Nephron progenitor cell (in vitro differentiated cells): ENCODE data around the gene SIN3A.
"Not testable (repeated sequence)": the region's sequence is repeated elsewhere in the genome, so short reads cannot be mapped to it uniquely, and the experiment has no call there.

Experiments used
- DNase-seq: peaks from one replicate; pipeline ENCODE4 v3.0.0; 2021
- H3K27ac Mint-ChIP-seq: 2 replicates; pipeline ENCODE4 v1.8.0; 2021; ENCODE audit warnings: mild to moderate bottlenecking, moderate library complexity, mixed read lengths
- H3K27me3 Mint-ChIP-seq: 2 replicates; pipeline ENCODE4 v1.8.0; 2021; ENCODE audit warnings: mild to moderate bottlenecking, low read depth, mixed read lengths; ENCODE audit not compliant: poor library complexity
- H3K36me3 Mint-ChIP-seq: 2 replicates; pipeline ENCODE4 v1.8.0; 2021; ENCODE audit warnings: low read depth, mixed read lengths
- H3K4me1 Mint-ChIP-seq: 2 replicates; pipeline ENCODE4 v1.8.0; 2021; ENCODE audit warnings: mixed read lengths
- H3K4me3 Mint-ChIP-seq: 2 replicates; pipeline ENCODE4 v1.8.0; 2021; ENCODE audit warnings: mild to moderate bottlenecking, moderate library complexity, mixed read lengths
- H3K9me3 Mint-ChIP-seq: 2 replicates; pipeline ENCODE4 v1.8.0; 2021; ENCODE audit warnings: mild to moderate bottlenecking, moderate library complexity, mixed read lengths
- TF ChIP-seq, protein P1 (sequence below): fragments of 200-600 bp; sonication (generic); IDR thresholded peaks from 2 replicates; pipeline ENCODE4 v1.5.0; 2021; ENCODE audit warnings: antibody characterized with exemption

Gene SIN3A

DNA sequence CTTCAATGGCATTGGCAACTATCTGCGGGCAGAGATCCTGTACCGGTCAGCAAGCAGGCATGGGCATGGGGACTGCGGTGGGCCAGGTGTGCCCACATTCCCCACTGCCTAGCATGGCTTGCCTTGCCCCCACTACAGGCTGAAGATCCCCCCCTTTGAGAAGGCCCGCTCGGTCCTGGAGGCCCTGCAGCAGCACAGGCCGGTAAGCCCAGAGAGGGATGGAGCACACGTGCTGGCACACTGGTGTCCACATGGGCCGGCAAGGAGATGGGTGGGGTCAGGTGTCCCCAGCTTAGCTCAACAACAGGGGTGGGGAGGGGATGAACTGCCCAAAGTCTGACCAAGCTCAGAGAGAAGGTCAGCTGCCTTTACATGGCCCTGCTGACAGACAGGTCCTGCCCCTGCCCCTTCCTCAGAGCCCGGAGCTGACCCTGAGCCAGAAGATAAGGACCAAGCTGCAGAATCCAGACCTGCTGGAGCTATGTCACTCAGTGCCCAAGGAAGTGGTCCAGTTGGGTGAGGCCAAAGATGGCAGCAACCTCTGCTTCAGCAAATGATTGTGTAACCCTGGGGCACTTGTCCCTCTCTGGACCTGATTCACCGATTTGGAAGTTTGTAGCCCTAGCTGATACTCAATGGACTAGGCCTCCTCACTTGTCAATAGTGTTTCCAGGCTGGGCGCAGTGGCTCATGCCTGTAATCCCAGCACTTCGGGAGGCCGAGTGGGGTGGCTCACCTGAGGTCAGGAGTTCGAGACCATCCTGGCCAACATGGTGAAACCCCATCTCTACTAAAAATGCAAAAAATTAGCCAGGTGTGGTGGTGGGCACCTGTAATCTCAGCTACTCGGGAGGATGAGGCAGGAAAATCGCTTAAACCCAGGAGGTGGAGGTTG is 99.1 kb downstream of the SIN3A start:
- Mint-ChIP-seq H3K36me3 (peaks cover 10% of the 10 kb centered on the region), H3K9me3 (no peaks in the 10 kb centered on the region), H3K4me3 (no peak overlapping the region), H3K27me3 (peaks cover 24% of the 10 kb centered on the region), H3K27ac (no peak overlapping the region), H3K4me1 (peaks cover 16% of the 10 kb centered on the region)
- no peak for DNase-seq
- TF ChIP-seq, protein P1, sequence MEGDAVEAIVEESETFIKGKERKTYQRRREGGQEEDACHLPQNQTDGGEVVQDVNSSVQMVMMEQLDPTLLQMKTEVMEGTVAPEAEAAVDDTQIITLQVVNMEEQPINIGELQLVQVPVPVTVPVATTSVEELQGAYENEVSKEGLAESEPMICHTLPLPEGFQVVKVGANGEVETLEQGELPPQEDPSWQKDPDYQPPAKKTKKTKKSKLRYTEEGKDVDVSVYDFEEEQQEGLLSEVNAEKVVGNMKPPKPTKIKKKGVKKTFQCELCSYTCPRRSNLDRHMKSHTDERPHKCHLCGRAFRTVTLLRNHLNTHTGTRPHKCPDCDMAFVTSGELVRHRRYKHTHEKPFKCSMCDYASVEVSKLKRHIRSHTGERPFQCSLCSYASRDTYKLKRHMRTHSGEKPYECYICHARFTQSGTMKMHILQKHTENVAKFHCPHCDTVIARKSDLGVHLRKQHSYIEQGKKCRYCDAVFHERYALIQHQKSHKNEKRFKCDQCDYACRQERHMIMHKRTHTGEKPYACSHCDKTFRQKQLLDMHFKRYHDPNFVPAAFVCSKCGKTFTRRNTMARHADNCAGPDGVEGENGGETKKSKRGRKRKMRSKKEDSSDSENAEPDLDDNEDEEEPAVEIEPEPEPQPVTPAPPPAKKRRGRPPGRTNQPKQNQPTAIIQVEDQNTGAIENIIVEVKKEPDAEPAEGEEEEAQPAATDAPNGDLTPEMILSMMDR = no peak

- Mint-ChIP-seq H3K9me3 (no peaks in the 10 kb centered on the region), H3K27ac (peak overlapping the region; percentile 39), H3K27me3 (peaks cover 36% of the 10 kb centered on the region), H3K4me1 (peaks cover 21% of the 10 kb centered on the region), H3K36me3 (peaks cover 10% of the 10 kb centered on the region), H3K4me3 (no peak overlapping the region)
- TF ChIP-seq, protein P1 = no peak
- DNase-seq = no peak
Observed at GRCh38 chr15:75350601-75351361, 100.7 kb downstream of the SIN3A start.

DNA sequence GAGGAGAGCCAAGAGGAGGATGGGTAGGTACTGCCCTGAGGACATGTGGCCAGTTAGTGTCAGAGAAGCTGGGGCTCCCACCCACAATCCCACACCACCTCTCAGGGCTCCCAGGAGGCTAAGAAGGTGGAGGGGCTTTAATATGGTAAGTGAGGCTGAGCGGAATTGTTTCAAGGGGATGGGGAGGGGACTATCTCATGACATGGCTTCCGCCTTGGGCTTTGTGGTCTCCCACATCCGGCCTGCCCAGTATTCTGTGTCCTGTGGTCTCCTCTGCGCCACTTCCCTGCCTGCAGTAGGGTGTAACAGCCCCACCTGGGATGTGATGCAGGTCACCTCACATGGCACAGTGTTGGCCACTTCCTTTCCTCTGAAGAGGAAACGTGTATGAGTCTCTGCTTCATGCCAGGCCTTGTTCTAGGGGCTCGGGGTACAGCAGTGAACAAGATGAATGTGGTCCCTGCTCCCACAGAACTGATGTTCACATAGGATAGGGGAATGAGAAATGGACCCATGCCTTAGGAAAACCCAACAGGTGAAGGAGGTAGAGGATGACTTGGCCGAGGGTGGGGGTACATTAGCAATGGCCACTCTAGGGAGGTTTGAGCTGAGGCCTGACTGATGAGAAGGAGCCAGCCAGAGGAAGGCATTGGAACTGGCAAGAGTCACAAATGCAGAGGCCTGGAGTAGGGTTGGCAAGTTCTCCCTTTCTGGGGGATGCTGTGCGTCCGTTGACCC is 101.5 kb downstream of the SIN3A start:
- no peak for DNase-seq
- Mint-ChIP-seq H3K4me1 (peaks cover 21% of the 10 kb centered on the region), H3K4me3 (peak overlapping the region; percentile 30), H3K27me3 (peaks cover 42% of the 10 kb centered on the region), H3K27ac (no peak overlapping the region), H3K9me3 (no peaks in the 10 kb centered on the region), H3K36me3 (peaks cover 10% of the 10 kb centered on the region)
- TF ChIP-seq, protein P1 = no peak

DNA sequence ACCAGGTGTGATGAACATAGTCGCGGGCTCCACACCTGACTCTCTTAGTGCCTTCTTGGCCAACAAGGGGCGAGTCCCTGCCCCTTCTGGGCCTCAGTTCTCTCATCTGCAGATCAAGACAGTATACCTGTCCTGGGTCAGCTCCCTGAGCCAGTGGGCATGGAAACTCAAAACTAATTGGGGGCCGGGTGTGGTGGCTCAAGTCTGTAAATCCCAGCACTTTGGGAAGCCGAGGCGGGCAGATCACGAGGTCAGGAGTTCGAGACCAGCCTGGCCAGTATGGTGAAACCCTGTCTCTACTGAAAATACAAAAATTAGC is 102.2 kb downstream of the SIN3A start:
- H3K27ac Mint-ChIP-seq, H3K36me3 Mint-ChIP-seq, H3K9me3 Mint-ChIP-seq, DNase-seq: not testable (repeated sequence)
- Mint-ChIP-seq H3K27me3 (peaks cover 42% of the 10 kb centered on the region), H3K4me3 (peak overlapping the region; percentile 89), H3K4me1 (peaks cover 21% of the 10 kb centered on the region)

GRCh38 chr15:75348562-75349350 is 102.7 kb downstream of the SIN3A start:
- Mint-ChIP-seq H3K4me3 (peak overlapping the region; percentile 89), H3K27me3 (peaks cover 42% of the 10 kb centered on the region), H3K36me3 (peaks cover 10% of the 10 kb centered on the region), H3K4me1 (peaks cover 21% of the 10 kb centered on the region), H3K27ac (no peak overlapping the region), H3K9me3 (no peaks in the 10 kb centered on the region)
- TF ChIP-seq, protein P1 = no peak
- peak; percentile 38 for DNase-seq
